H1 (cell line): ENCODE results near the gene PROK2. TPM values are rescaled to one million over a fixed set of nuclear protein-coding genes. Genes with fewer than 3 reads are reported as not detected.

Experiments used
- CTCF ChIA-PET: fragments of 300-600 bp; sonication (Branson Sonifier 250); formaldehyde crosslinking; loops from one replicate; lab custom pipeline; 2021; ENCODE audit not compliant: partially characterized antibody; lab: Charles Lee
- POLR2A ChIA-PET: fragments of 300-600 bp; sonication (Branson Sonifier 250); formaldehyde crosslinking; loops from one replicate; lab custom pipeline; 2021; ENCODE audit warnings: inconsistent platforms; ENCODE audit not compliant: partially characterized antibody; lab: Charles Lee
- DNase-seq, 2 experiments: peaks; one replicate each; pipeline versions ENCODE4 v3.0.0 to v3.0.0-alpha.2; 2010 to 2022; ENCODE audit warnings: low spot score in 2 of 2, low read depth in 1 of 2, mixed read lengths in 1 of 2
- FAIRE-seq: peaks from 2 replicates; lab custom pipeline; 2011; peaks lifted over from hg19 to GRCh38; lab: Jason Lieb, UNC
- H2AFZ ChIP-seq: 2 replicates; pipeline ENCODE4 v1.8.1; 2012; ENCODE audit warnings: low read length, inconsistent platforms
- H2AK5ac ChIP-seq: 2 replicates; pipeline ENCODE4 v1.6.1; 2013; ENCODE audit warnings: low read depth, low read length
- H2BK120ac ChIP-seq: replicated peaks from 2 replicates; pipeline ENCODE3; 2013; ENCODE audit warnings: low read depth, low read length, inconsistent platforms
- H2BK12ac ChIP-seq: 2 replicates; pipeline ENCODE4 v1.6.1; 2013; ENCODE audit warnings: low read depth, low read length
- H2BK15ac ChIP-seq: 2 replicates; pipeline ENCODE4 v1.6.1; 2013; ENCODE audit warnings: low read length
- H2BK20ac ChIP-seq: 2 replicates; pipeline ENCODE4 v1.6.1; 2013; ENCODE audit warnings: low read length
- H2BK5ac ChIP-seq: 2 replicates; pipeline ENCODE4 v1.6.1; 2013; ENCODE audit warnings: low read depth, low read length
- H3K14ac ChIP-seq: 2 replicates; pipeline ENCODE4 v1.6.1; 2013; ENCODE audit warnings: inconsistent platforms; ENCODE audit not compliant: insufficient read length
- H3K18ac ChIP-seq: 2 replicates; pipeline ENCODE4 v1.6.1; 2013; ENCODE audit warnings: low read length; ENCODE audit errors: extremely low read depth
- H3K23ac ChIP-seq: 2 replicates; pipeline ENCODE4 v1.6.1; 2013; ENCODE audit warnings: inconsistent platforms; ENCODE audit not compliant: insufficient read length
- H3K23me2 ChIP-seq: 2 replicates; pipeline ENCODE4 v1.6.1; 2013; ENCODE audit warnings: low read depth, low read length
- H3K27ac ChIP-seq: 2 replicates; pipeline ENCODE4 v1.6.1; 2011; ENCODE audit warnings: low read depth, low read length, inconsistent platforms
- H3K27me3 ChIP-seq, 4 experiments: replicated peaks in 1 of 4; 1 replicate in 1 of 4; 2 replicates in 3 of 4; pipeline versions ENCODE4 v1.6.1 to v1.8.1; 2011 to 2013; ENCODE audit warnings: low read length in 3 of 4, mild to moderate bottlenecking in 3 of 4, inconsistent platforms in 2 of 4, mixed read lengths in 2 of 4, moderate library complexity in 1 of 4; ENCODE audit not compliant: control insufficient read depth in 3 of 4, insufficient read depth in 3 of 4; ENCODE audit errors: extremely low read depth in 1 of 4
- H3K36me3 ChIP-seq, 4 experiments: 2 replicates each; pipeline versions ENCODE4 v1.6.1 to v1.8.1; 2011 to 2013; ENCODE audit warnings: mild to moderate bottlenecking in 4 of 4, low read length in 3 of 4, moderate library complexity in 2 of 4, control low read depth in 1 of 4, inconsistent platforms in 1 of 4; ENCODE audit not compliant: insufficient read depth in 4 of 4, control insufficient read depth in 2 of 4
- H3K4ac ChIP-seq: replicated peaks from 2 replicates; pipeline ENCODE3; 2013; ENCODE audit warnings: low read length, low read depth, mixed read lengths, inconsistent platforms; ENCODE audit not compliant: insufficient read length
- H3K4me1 ChIP-seq, 4 experiments: replicated peaks in 1 of 4; 1 replicate in 1 of 4; 2 replicates in 3 of 4; pipeline versions ENCODE4 v1.6.1 to v1.8.1; 2011 to 2013; ENCODE audit warnings: low read length in 3 of 4, inconsistent platforms in 2 of 4, mixed read lengths in 1 of 4; ENCODE audit not compliant: insufficient read depth in 4 of 4, control insufficient read depth in 3 of 4
- H3K4me2 ChIP-seq, 2 experiments: 2 replicates each; pipeline versions ENCODE4 v1.6.1 to v1.8.1; 2011 to 2013; ENCODE audit warnings: low read depth in 2 of 2, low read length in 2 of 2, control low read depth in 1 of 2, inconsistent platforms in 1 of 2, mild to moderate bottlenecking in 1 of 2; ENCODE audit not compliant: insufficient read depth in 1 of 2
- H3K4me3 ChIP-seq, 4 experiments: fragments of 200-600, 300-600 bp in 1 of 4; sonication (generic), shearing (Covaris generic), sonication (Bioruptor Twin) in 1 of 4; 2 replicates each; pipeline versions ENCODE4 v1.5.1 to v1.8.1; 2011 to 2016; ENCODE audit warnings: low read length in 4 of 4, low read depth in 3 of 4, control low read depth in 2 of 4, inconsistent platforms in 2 of 4, mild to moderate bottlenecking in 2 of 4, mixed read lengths in 1 of 4, moderate library complexity in 1 of 4; ENCODE audit not compliant: insufficient read depth in 2 of 4; ENCODE audit errors: extremely low read depth in 1 of 4
- H3K56ac ChIP-seq: replicated peaks from 2 replicates; pipeline ENCODE3; 2013; ENCODE audit warnings: low read depth, mild to moderate bottlenecking, mixed read lengths, low read length, inconsistent platforms; ENCODE audit not compliant: insufficient read length
- H3K79me1 ChIP-seq: 2 replicates; pipeline ENCODE4 v1.6.1; 2013; ENCODE audit warnings: low read depth, low read length, control low read depth
- H3K79me2 ChIP-seq, 2 experiments: 2 replicates each; pipeline versions ENCODE4 v1.6.1 to v1.8.1; 2012 to 2013; ENCODE audit warnings: low read length in 2 of 2, mild to moderate bottlenecking in 2 of 2, inconsistent platforms in 1 of 2; ENCODE audit not compliant: insufficient read depth in 2 of 2, control insufficient read depth in 1 of 2
- H3K9ac ChIP-seq, 4 experiments: replicated peaks in 1 of 4; 1 replicate in 1 of 4; 2 replicates in 3 of 4; pipeline versions ENCODE4 v1.6.1 to v1.8.1; 2011 to 2013; ENCODE audit warnings: low read depth in 3 of 4, low read length in 3 of 4, control low read depth in 2 of 4, mild to moderate bottlenecking in 2 of 4, moderate library complexity in 2 of 4, inconsistent platforms in 1 of 4; ENCODE audit errors: extremely low read depth in 1 of 4
- H3K9me3 ChIP-seq, 2 experiments: 2 replicates each; pipeline versions ENCODE4 v1.6.1 to v1.8.1; 2012 to 2013; ENCODE audit warnings: mild to moderate bottlenecking in 2 of 2, moderate library complexity in 2 of 2, control low read depth in 1 of 2, inconsistent platforms in 1 of 2, low read depth in 1 of 2, low read length in 1 of 2, mixed read lengths in 1 of 2; ENCODE audit not compliant: insufficient read depth in 2 of 2
- H4K20me1 ChIP-seq, 2 experiments: replicated peaks in 1 of 2; 2 replicates each; pipeline versions ENCODE3 to v1.8.1; 2011 to 2013; ENCODE audit warnings: inconsistent platforms in 2 of 2, low read length in 2 of 2, mild to moderate bottlenecking in 1 of 2; ENCODE audit not compliant: insufficient read depth in 2 of 2, control insufficient read depth in 1 of 2
- H4K5ac ChIP-seq: 2 replicates; pipeline ENCODE4 v1.6.1; 2013; ENCODE audit warnings: low read length, low read depth, mixed read lengths, inconsistent platforms; ENCODE audit not compliant: insufficient read length
- H4K8ac ChIP-seq: 2 replicates; pipeline ENCODE4 v1.8.0; 2013; ENCODE audit warnings: mild to moderate bottlenecking, moderate library complexity, low read length, inconsistent platforms; ENCODE audit not compliant: insufficient read depth; ENCODE audit errors: extremely low read depth
- H4K91ac ChIP-seq: replicated peaks from 2 replicates; pipeline ENCODE3; 2013; ENCODE audit warnings: low read length, mixed read lengths, inconsistent platforms; ENCODE audit not compliant: insufficient read length
- RFX5 ChIP-seq: IDR thresholded peaks from 2 replicates; pipeline ENCODE4 v1.6.1; 2011; ENCODE audit warnings: low read depth, low read length, improper control_type of control experiment, borderline replicate concordance
- SP1 ChIP-seq: IDR thresholded peaks from 2 replicates; pipeline ENCODE4 v1.6.1; 2011; ENCODE audit warnings: low read depth, low read length
- WGBS, 2 experiments: shearing (Covaris generic) in 1 of 2; methylation state at CpG; one replicate each; pipeline versions ENCODE4 v1.1.6 to v1.1.7; 2013 to 2015; ENCODE audit warnings: low lambda C conversion rate in 2 of 2, mixed read lengths in 2 of 2, inconsistent platforms in 1 of 2, low coverage in 1 of 2, missing lambda C conversion rate in 1 of 2; ENCODE audit not compliant: insufficient replicate concordance in 2 of 2, insufficient coverage in 1 of 2, insufficient read length in 1 of 2; ENCODE audit errors: extremely low coverage in 1 of 2, missing lambda C conversion rate in 1 of 2; 5-methylcytosine and 5-hydroxymethylcytosine counted together
- polyA plus RNA-seq, 7 experiments: library from polyadenylated mRNA; depleted of rRNA in 3 of 7; stranded (reverse) in 5 of 7; unstranded in 2 of 7; fragments of >200 nt in 5 of 7; fragments of 200-250 nt in 2 of 7; gene quantifications; 1 replicate in 5 of 7; 2 replicates in 1 of 7; 4 replicates in 1 of 7; pipeline versions ENCODE4 v1.2.1 to v1.2.3, GENCODE V29; 2011 to 2013; ENCODE audit warnings: missing spikeins in 2 of 7, mixed read lengths in 2 of 7
- total RNA-seq: library from RNA; stranded (reverse); fragmentation: NEBNext Ultra II Directional; extraction: Animal tissue kit (Norgen Biotek cat#: 25700); gene quantifications from 2 replicates; pipeline ENCODE4 v1.2.1, GENCODE V29; 2021

PROK2 gene
- total and polyA plus RNA-seq, 2 of the 8 experiments (the other 6 are each of a cell fraction or from before 2014, with no cell fraction given) = 0.50 to 1.8 TPM

DNA sequence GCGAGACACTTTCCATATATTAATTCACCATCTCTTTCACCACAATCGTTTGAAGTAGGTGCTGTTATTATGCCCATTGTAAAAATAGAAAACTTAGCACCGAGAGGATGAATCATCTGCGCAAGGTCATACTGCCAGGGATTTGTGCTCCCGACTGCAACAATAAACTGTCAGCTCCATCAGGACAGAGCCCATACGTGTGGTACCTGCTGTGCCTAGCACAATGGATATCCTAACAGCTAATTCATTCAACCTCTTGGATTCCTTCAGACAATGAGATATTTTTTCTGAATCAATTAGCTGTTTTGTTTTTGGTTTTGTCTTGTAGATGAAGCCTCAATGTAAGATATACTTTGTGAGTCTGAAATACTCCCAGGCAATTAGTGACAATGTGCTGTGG, 32.3 kb upstream of the PROK2 start:
- Histone ChIP-seq H2AFZ (no peak overlapping the region), H4K5ac (no peak overlapping the region), H4K8ac (no peak overlapping the region), H2BK5ac (no peak overlapping the region), H3K23me2 (no peaks in the 10 kb centered on the region), H3K9me3 (no peaks in the 10 kb centered on the region), H3K27ac (no peak overlapping the region), H2BK15ac (no peak overlapping the region), H3K14ac (no peak overlapping the region), H3K18ac (no peak overlapping the region), H3K23ac (no peak overlapping the region), H3K36me3 (no peaks in the 10 kb centered on the region), H3K79me1 (no peaks in the 10 kb centered on the region), H3K56ac (no peak overlapping the region), H4K20me1 (no peaks in the 10 kb centered on the region), H3K9ac (no peak overlapping the region), H4K91ac (no peak overlapping the region), H3K27me3 (no peaks in the 10 kb centered on the region), H3K4me1 (peaks cover 0 to 16% (median 6%) of the 10 kb centered on the region in 4 experiments; a peak in 4 of 7 replicates), H2BK120ac (no peak overlapping the region), H3K4ac (no peak overlapping the region), H3K79me2 (no peaks in the 10 kb centered on the region), H2AK5ac (no peak overlapping the region), H3K4me3 (peak overlapping the region in 1 of 4 experiments; percentile 7; a peak in 1 of 8 replicates), H3K4me2 (peak overlapping the region; percentile 23 to 40; a peak in 3 of 4 replicates), H2BK12ac (0 out of 2 replicates have a peak overlapping the region, but pooled peaks have one; percentile 72), H2BK20ac (no peak overlapping the region)
- FAIRE-seq (peak; percentile 55), DNase-seq (peak in 1 of 2 experiments; percentile 21)
- 39% methylated on average over 6 of the region's 6 CpGs; no CpG with 5 or more reads in 1 of the 2 experiments for whole genome bisulfite sequencing, 2 experiments
- ChIA-PET CTCF (interaction anchor here (1.4 to 2.1 kb wide), 3 partner anchors 22 to 41 kb away, joined by 3 to 5 read pairs (median 4); no protein-coding TSS in a partner anchor), POLR2A (no interaction called here)
- TF ChIP-seq RFX5 = no peak
- peak; percentile 46; the same call in 1 of the 2 replicates for TF ChIP-seq SP1
